Suppressor macrophage treated with lipopolysaccharide for 4 hours (primary cell): ENCODE measurements around the gene SLFN12.
"Not testable (repeated sequence)": the region's sequence is repeated elsewhere in the genome, so short reads cannot be mapped to it uniquely, and the experiment has no call there.

Experiments used
- DNase-seq: peaks from one replicate; pipeline ENCODE4 v3.0.0-alpha.2; 2020

The SLFN12 gene

GRCh38 chr17:35432176-35433074 is at the start of gene SLFN12:
TSS of gene SLFN12 (minus strand) at chr17:35432500. CDS start at chr17:35423028, 9,472 bp downstream.
- peak; percentile 85 for DNase-seq

- no peak for DNase-seq
Observed at GRCh38 chr17:35479271-35479670, 47.0 kb upstream of the SLFN12 start.

- no peak for DNase-seq
Observed at GRCh38 chr17:35477248-35477647, 44.9 kb upstream of the SLFN12 start.

- DNase-seq, result no peak
Observed at GRCh38 chr17:35476283-35476820, 44.1 kb upstream of the SLFN12 start.

- no peak for DNase-seq
Observed at GRCh38 chr17:35468475-35468874, 36.2 kb upstream of the SLFN12 start.

- no peak for DNase-seq
Observed at GRCh38 chr17:35467824-35468223, 35.5 kb upstream of the SLFN12 start.

- DNase-seq, result no peak
Observed at GRCh38 chr17:35460354-35460851, 28.1 kb upstream of the SLFN12 start.

GRCh38 chr17:35454035-35454434 is 21.7 kb upstream of the SLFN12 start:
- DNase-seq, result not testable (repeated sequence)

GRCh38 chr17:35453171-35453570 is 20.9 kb upstream of the SLFN12 start:
- no peak for DNase-seq

GRCh38 chr17:35449371-35449931 is 17.2 kb upstream of the SLFN12 start:
- DNase-seq, result peak; percentile 19

GRCh38 chr17:35448899-35449227 is 16.6 kb upstream of the SLFN12 start:
- DNase-seq, result no peak

GRCh38 chr17:35448214-35448898 is 16.1 kb upstream of the SLFN12 start, which contains the start of gene SLFN13:
TSS of gene SLFN13 (minus strand) at chr17:35448766. CDS start at chr17:35445680, 3,086 bp downstream.
- DNase-seq, result peak; percentile 94

GRCh38 chr17:35447499-35447898 is 15.2 kb upstream of the SLFN12 start:
- no peak for DNase-seq

- no peak for DNase-seq
Observed at GRCh38 chr17:35438433-35438832, 6.1 kb upstream of the SLFN12 start.

- DNase-seq, result peak; percentile 93
Observed at GRCh38 chr17:35433075-35433894, 985 bp upstream of the SLFN12 start.

GRCh38 chr17:35429702-35430101 is 2.6 kb downstream of the SLFN12 start:
- DNase-seq, result no peak

- DNase-seq, result no peak
Observed at GRCh38 chr17:35428229-35428628, 4.1 kb downstream of the SLFN12 start.

GRCh38 chr17:35423761-35424160 is 8.5 kb downstream of the SLFN12 start:
- DNase-seq, result no peak

- not testable (repeated sequence) for DNase-seq
Observed at GRCh38 chr17:35421069-35421468, 11.2 kb downstream of the SLFN12 start.

- DNase-seq, result no peak
Observed at GRCh38 chr17:35416659-35417058, 15.6 kb downstream of the SLFN12 start.

- DNase-seq, result not testable (repeated sequence)
Observed at GRCh38 chr17:35414707-35415106, 17.6 kb downstream of the SLFN12 start.

GRCh38 chr17:35414247-35414646 is 18.1 kb downstream of the SLFN12 start:
- no peak for DNase-seq
